Astrocyte (in vitro differentiated cells and primary cell): ENCODE measurements around the gene SAMHD1.

Source experiments
- CTCF ChIP-seq: IDR thresholded peaks from 2 replicates; pipeline ENCODE4 v1.5.1; 2011; ENCODE audit warnings: low read depth, mild to moderate bottlenecking, inconsistent platforms, low read length, moderate library complexity; ENCODE audit not compliant: insufficient read depth
- EZH2 ChIP-seq: IDR thresholded peaks from 2 replicates; pipeline ENCODE4 v1.6.1; 2012; ENCODE audit warnings: mild to moderate bottlenecking, low read length, inconsistent platforms; ENCODE audit not compliant: insufficient read depth

- TF ChIP-seq CTCF: no peak
- no peak for TF ChIP-seq EZH2
These were observed 70.2 kb downstream of the SAMHD1 start for GRCh38 chr20:36881331-36881730.
